ENCODE data around the gene DNAJB8.

DNAJB8 gene

GRCh38 chr3:128504533-128504915, 37.8 kb upstream of the DNAJB8 start:
- no peak for TF ChIP-seq CTCF (conservative IDR thresholded peaks at IDR 0.05; ENCODE audit: control insufficient read depth, insufficient read depth, low read depth, low read length)
- H3K4me3 ChIP-seq (ENCODE audit: control insufficient read depth, low read depth, low read length): no peak overlapping the region
- no peak for DNase-seq (ENCODE audit: low read depth)

GRCh38 chr3:128503751-128504532, 37.3 kb upstream of the DNAJB8 start:
- no peak for DNase-seq (ENCODE audit: low read depth)
- H3K4me3 ChIP-seq (ENCODE audit: control insufficient read depth, low read depth, low read length): no peak overlapping the region
- no peak for TF ChIP-seq CTCF (conservative IDR thresholded peaks at IDR 0.05; ENCODE audit: control insufficient read depth, insufficient read depth, low read depth, low read length)

DNA sequence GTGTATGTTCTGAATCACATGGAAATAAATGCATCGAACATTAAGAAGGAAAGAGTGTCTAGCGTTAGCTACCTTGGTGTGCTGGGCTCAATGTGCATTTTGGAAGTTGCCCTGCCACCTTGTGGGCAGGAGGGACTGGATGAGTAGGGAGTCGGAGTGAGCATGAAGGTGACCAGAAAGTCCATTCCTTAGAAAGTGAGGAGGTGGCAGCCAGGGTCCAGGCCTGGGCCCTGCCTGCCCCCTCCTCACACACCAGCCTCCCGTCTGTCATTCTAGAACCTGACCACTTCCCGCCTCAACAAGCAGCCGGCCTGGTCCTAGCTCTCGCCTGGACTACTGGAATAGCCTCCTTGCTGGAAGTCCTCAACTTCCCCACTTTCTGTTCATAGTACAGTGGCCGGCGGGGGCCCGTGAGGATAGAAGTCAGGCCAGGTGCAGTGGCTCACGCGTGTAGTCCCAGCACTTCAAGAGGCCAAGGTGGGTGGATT, 36.5 kb upstream of the DNAJB8 start:
- no peak for DNase-seq (ENCODE audit: low read depth)
- TF ChIP-seq CTCF (conservative IDR thresholded peaks at IDR 0.05; ENCODE audit: control insufficient read depth, insufficient read depth, low read depth, low read length): peak; percentile 16
- no peak overlapping the region for H3K4me3 ChIP-seq (ENCODE audit: control insufficient read depth, low read depth, low read length)

DNA sequence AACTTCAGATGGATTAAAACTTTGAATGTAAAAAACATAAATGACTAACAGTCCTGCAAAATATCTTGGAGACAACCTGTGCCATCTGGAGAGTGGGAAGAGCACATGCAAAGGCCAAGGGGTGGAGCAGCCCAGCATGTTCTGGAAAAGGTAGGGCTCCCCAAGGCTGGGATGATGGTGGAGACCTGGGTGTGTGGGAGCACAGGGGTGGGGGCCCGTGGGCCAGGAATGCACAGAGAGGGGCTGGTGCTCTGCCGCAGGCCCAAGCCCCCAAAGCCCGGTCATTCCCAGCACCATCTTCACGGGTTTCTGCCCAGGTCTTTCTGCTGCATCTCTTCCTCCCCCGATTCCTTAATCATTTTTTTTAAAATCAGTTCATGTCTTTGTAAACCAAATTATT, 36.0 kb upstream of the DNAJB8 start:
- H3K4me3 ChIP-seq (ENCODE audit: control insufficient read depth, low read depth, low read length): no peak overlapping the region
- no peak for DNase-seq (ENCODE audit: low read depth)
- no peak for TF ChIP-seq CTCF (conservative IDR thresholded peaks at IDR 0.05; ENCODE audit: control insufficient read depth, insufficient read depth, low read depth, low read length)

- no peak for DNase-seq (ENCODE audit: low read depth)
- H3K4me3 ChIP-seq (ENCODE audit: control insufficient read depth, low read depth, low read length): no peak overlapping the region
- TF ChIP-seq CTCF (conservative IDR thresholded peaks at IDR 0.05; ENCODE audit: control insufficient read depth, insufficient read depth, low read depth, low read length): no peak
These were observed 34.7 kb upstream of the DNAJB8 start for GRCh38 chr3:128501431-128501830.

DNA sequence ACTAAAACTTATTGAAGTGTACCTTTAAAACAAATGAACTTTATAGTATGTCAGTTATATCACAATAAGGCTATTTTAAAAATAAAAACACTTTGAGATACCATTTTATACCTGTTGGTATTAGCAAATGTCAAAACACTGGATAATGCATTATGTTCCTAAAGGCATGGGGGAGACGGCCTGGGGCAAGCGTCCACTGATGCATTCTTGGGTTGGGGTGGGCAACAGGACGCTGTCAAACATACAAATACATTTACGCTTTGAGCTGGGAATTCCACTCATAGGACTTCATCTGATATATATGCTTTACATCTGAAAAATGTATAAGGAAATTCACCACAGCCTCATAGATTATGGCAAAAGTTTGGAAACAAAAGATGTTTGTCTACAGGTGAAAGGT, 33.9 kb upstream of the DNAJB8 start:
- H3K4me3 ChIP-seq (ENCODE audit: control insufficient read depth, low read depth, low read length): no peak overlapping the region
- no peak for TF ChIP-seq CTCF (conservative IDR thresholded peaks at IDR 0.05; ENCODE audit: control insufficient read depth, insufficient read depth, low read depth, low read length)
- DNase-seq (ENCODE audit: low read depth): no peak

All from fibroblast of mammary gland (primary cell).